GM19193 (cell line): ENCODE results near the gene CPA5.

Source experiments
- POLR2A ChIP-seq: IDR thresholded peaks from 4 replicates; pipeline ENCODE4 v1.6.1; 2011; ENCODE audit not compliant: insufficient read depth, insufficient read length; ENCODE audit errors: extremely low read depth

Gene CPA5

DNA sequence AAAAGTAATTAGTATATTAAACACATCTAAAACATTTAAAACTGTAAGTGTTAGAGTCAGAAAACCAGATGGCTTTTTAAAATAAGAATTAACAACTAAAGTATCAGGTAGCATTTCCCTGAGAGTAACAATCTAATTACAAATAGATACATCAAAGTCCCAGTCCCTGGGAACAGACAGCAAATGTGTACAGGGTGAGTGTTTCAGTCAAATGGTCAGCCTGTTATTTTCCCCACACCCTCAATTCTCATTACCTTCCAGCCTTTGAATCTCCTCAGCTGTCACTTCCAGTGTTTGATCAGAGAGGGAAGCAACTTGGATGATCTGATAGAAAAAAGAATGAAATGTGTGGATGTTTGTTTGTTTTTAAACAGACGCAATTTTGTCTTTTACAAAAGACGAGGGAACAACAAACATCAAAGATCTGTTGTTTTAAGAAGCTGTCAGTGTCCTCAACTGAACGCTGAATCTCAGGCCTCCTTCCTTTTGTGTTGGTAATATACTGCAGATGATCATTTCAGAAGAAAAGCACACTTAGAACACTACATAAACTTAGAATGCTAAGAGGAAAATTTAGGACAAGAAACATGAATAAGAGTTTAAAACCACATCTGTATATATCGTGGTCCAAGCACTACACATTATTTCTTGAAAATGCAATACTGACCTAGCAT lies 66.4 kb downstream of the CPA5 start:
- TF ChIP-seq POLR2A = no peak

DNA sequence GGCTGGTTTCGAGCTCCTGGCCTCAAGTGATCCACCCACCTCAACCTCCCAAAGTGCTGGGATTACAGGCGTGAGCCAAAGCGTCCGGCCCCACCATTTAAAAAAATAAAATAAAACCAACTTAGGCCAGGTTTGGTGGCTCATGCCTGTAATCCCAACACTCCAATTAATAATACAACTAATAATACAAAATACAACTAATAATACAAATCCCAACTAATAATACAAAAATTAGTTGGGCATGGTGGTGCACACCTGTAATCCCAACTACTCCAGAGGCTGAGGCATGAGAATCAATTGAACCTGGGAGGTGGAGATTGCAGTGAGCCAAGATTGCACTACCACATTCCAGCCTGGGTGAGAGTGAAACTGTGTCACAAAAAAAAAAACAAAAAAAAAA lies 68.6 kb downstream of the CPA5 start:
- no peak for TF ChIP-seq POLR2A

- no peak for TF ChIP-seq POLR2A
Measured at GRCh38 chr7:130415006-130415405, 70.4 kb downstream of the CPA5 start.

DNA sequence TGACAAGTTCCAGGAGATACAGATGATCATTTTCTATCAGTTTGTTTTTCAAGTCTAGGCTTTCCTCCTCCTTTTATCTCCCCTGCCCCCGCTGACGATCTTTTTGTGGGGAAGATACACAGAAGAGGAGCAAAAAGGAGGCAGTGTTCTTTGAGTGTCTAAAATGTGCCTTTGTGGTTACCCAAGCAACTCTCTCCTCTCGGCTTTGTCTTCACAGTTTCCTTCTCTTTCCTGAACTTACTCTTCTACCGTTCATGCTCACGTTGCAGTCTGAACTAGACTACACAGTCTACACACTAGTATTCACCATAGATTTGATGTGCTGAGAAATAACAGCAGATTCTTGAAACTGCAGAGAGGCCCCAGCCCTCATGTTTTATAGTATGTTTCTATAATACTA lies 72.6 kb downstream of the CPA5 start:
- TF ChIP-seq POLR2A = no peak

GRCh38 chr7:130418306-130418705 lies 73.7 kb downstream of the CPA5 start:
- TF ChIP-seq POLR2A = no peak
